GM18526 (cell line): ENCODE measurements around the gene TDRD10.

Experiments used
- POLR2A ChIP-seq: IDR thresholded peaks from 3 replicates; pipeline ENCODE4 v1.6.1; 2011; ENCODE audit not compliant: insufficient read length; ENCODE audit errors: extremely low read depth

The TDRD10 gene

GRCh38 chr1:154553056-154554030 is 51.3 kb downstream of the TDRD10 start:
- no peak for TF ChIP-seq POLR2A

- no peak for TF ChIP-seq POLR2A
Observed at GRCh38 chr1:154556422-154556821, 54.4 kb downstream of the TDRD10 start.

- TF ChIP-seq POLR2A = no peak
Observed at GRCh38 chr1:154557248-154557938, 55.4 kb downstream of the TDRD10 start.

GRCh38 chr1:154557939-154558719 is 56.1 kb downstream of the TDRD10 start, which contains the start of gene UBE2Q1:
Gene UBE2Q1, minus strand, starts transcription at chr1:154558662. Its CDS starts 109 bp downstream, at chr1:154558553.
- peak; percentile 35 for TF ChIP-seq POLR2A

GRCh38 chr1:154558720-154559465 is 56.9 kb downstream of the TDRD10 start:
- TF ChIP-seq POLR2A = peak; percentile 64

- TF ChIP-seq POLR2A = no peak
Observed at GRCh38 chr1:154559466-154560044, 57.5 kb downstream of the TDRD10 start.

- TF ChIP-seq POLR2A = no peak
Observed at GRCh38 chr1:154565876-154566275, 63.9 kb downstream of the TDRD10 start.

DNA sequence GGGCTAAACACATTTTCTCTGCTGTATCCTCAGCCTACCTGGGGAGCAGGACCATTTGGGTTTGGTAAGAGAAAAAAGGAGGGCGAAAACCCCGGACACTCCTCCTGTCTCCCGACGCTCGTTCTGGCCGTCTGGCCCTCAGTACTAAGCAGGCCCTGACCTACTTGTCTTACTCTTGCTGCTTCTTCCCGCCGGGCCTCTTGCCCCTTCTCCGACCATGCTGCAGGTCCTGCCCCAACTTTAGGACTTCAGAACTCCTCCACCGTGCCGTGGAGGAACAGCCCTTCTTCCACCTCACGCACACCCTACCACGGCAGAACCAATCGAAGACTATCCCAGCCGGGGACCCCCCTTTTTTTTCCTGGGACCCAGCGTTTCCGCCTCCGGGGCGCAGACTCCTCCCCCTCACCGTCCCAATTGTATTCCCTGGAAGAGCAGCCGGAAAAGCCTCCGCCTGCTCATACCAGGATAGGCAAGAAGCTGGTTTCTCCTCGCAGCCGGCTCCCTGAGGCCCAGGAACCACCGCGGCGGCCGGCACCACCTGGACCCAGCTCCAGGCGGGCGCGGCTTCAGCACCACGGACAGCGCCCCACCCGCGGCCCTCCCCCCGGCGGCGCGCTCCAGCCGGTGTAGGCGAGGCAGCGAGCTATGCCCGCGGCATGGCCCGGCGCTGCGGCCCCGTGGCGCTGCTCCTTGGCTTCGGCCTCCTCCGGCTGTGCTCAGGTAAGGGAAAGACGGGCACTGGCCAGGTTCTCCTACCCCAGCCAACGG is 65.6 kb downstream of the TDRD10 start, which contains the start of gene CHRNB2:
Gene CHRNB2, plus strand, starts transcription at position 393 of the 771 bp plus-strand sequence. Its CDS starts 267 bp downstream, at position 660.
- TF ChIP-seq POLR2A = no peak

- TF ChIP-seq POLR2A = no peak
Observed at GRCh38 chr1:154568157-154568815, 66.3 kb downstream of the TDRD10 start.

- TF ChIP-seq POLR2A = no peak
Observed at GRCh38 chr1:154571244-154571963, 69.4 kb downstream of the TDRD10 start.

DNA sequence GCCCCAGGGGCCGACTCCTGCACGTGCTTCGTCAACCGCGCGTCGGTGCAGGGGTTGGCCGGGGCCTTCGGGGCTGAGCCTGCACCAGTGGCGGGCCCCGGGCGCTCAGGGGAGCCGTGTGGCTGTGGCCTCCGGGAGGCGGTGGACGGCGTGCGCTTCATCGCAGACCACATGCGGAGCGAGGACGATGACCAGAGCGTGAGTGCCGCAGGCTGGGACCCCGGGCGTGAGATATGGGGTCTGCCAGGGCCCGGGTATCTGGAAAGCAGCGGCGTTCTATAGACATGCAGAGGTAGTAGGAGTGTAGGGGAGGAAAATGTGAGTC is 69.9 kb downstream of the TDRD10 start:
- TF ChIP-seq POLR2A = no peak

GRCh38 chr1:154572468-154573167 is 70.6 kb downstream of the TDRD10 start:
- no peak for TF ChIP-seq POLR2A

DNA sequence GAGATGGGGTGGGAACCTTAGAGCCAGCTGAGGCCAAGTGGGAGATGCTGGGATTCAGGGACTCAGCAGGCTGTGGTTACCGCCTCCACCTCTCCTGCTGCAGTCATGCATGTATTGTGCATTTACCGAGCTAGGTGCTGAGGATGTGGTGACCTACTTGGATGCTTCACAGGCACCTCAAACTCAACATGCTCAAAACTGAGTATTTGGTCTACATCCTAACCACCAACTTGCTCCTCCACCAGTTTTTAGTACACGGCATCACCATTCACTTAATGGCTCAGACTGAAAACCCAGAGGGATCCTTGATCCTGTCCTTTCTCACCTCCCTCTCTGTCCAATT is 71.1 kb downstream of the TDRD10 start:
- no peak for TF ChIP-seq POLR2A
